ENCODE measurements around the gene JAKMIP2.

- TF ChIP-seq, protein P1, sequence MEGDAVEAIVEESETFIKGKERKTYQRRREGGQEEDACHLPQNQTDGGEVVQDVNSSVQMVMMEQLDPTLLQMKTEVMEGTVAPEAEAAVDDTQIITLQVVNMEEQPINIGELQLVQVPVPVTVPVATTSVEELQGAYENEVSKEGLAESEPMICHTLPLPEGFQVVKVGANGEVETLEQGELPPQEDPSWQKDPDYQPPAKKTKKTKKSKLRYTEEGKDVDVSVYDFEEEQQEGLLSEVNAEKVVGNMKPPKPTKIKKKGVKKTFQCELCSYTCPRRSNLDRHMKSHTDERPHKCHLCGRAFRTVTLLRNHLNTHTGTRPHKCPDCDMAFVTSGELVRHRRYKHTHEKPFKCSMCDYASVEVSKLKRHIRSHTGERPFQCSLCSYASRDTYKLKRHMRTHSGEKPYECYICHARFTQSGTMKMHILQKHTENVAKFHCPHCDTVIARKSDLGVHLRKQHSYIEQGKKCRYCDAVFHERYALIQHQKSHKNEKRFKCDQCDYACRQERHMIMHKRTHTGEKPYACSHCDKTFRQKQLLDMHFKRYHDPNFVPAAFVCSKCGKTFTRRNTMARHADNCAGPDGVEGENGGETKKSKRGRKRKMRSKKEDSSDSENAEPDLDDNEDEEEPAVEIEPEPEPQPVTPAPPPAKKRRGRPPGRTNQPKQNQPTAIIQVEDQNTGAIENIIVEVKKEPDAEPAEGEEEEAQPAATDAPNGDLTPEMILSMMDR (tag by site-specific recombination; IDR thresholded peaks at IDR 0.05): no peak
- no peak for TF ChIP-seq ZNF335 (tag by site-specific recombination; conservative IDR thresholded peaks at IDR 0.05)
- no peak for TF ChIP-seq IKZF3 (tag by site-specific recombination; IDR thresholded peaks at IDR 0.05)
- no peak for TF ChIP-seq SP7 (tag by site-specific recombination; IDR thresholded peaks at IDR 0.05)
- no peak for TF ChIP-seq ZBTB8A (tag by site-specific recombination; IDR thresholded peaks at IDR 0.05)
- TF ChIP-seq TCF7L2 (IDR thresholded peaks at IDR 0.05; ENCODE audit: borderline replicate concordance, low read depth, low read length): no peak
- TF ChIP-seq ZNF394 (tag by site-specific recombination; IDR thresholded peaks at IDR 0.05; ENCODE audit: borderline replicate concordance): no peak
- no peak for TF ChIP-seq ZNF24 (tag by site-specific recombination; IDR thresholded peaks at IDR 0.05)
- TF ChIP-seq ZNF23 (tag by site-specific recombination; IDR thresholded peaks at IDR 0.05; ENCODE audit: borderline replicate concordance): no peak
Measured at GRCh38 chr5:147645197-147645596, 137.3 kb downstream of the JAKMIP2 start.
